ENCODE measurements around the gene DACT2.
"Not testable (repeated sequence)": the region's sequence is repeated elsewhere in the genome, so short reads cannot be mapped to it uniquely, and the experiment has no call there.

DACT2 gene

GRCh38 chr6:168314948-168315347 lies 4.6 kb downstream of the DACT2 start:
- H3K4me3 ChIP-seq (ENCODE audit: low read length): no peak overlapping the region
- H3K9me3 ChIP-seq (ENCODE audit: control insufficient read depth, low read depth, low read length): no peaks in the 10 kb centered on the region
- no peaks in the 10 kb centered on the region for H3K36me3 ChIP-seq (ENCODE audit: control insufficient read depth, low read depth, low read length)
- H3K27me3 ChIP-seq (ENCODE audit: control insufficient read depth, insufficient read depth, low read length): peaks cover 34% of the 10 kb centered on the region
- H3K4me1 ChIP-seq (ENCODE audit: control insufficient read depth, low read depth, low read length): peaks cover 23% of the 10 kb centered on the region
- H3K9ac ChIP-seq (ENCODE audit: low read length): no peak overlapping the region
- H3K27ac ChIP-seq (ENCODE audit: low read length): no peak overlapping the region

- H3K27me3 ChIP-seq (ENCODE audit: control insufficient read depth, insufficient read depth, low read length): peaks cover 25% of the 10 kb centered on the region
- peak overlapping the region; percentile 80 for H3K27ac ChIP-seq (ENCODE audit: low read length)
- no peaks in the 10 kb centered on the region for H3K9me3 ChIP-seq (ENCODE audit: control insufficient read depth, low read depth, low read length)
- H3K4me3 ChIP-seq (ENCODE audit: low read length): peak overlapping the region; percentile 21
- H3K4me1 ChIP-seq (ENCODE audit: control insufficient read depth, low read depth, low read length): peaks cover 23% of the 10 kb centered on the region
- no peaks in the 10 kb centered on the region for H3K36me3 ChIP-seq (ENCODE audit: control insufficient read depth, low read depth, low read length)
- peak overlapping the region; percentile 50 for H3K9ac ChIP-seq (ENCODE audit: low read length)
Observed at GRCh38 chr6:168314021-168314420, 5.6 kb downstream of the DACT2 start.

GRCh38 chr6:168313431-168314011 lies 6.1 kb downstream of the DACT2 start:
- H3K27ac ChIP-seq (ENCODE audit: low read length): peak overlapping the region; percentile 80
- peak overlapping the region; percentile 21 for H3K4me3 ChIP-seq (ENCODE audit: low read length)
- H3K27me3 ChIP-seq (ENCODE audit: control insufficient read depth, insufficient read depth, low read length): peaks cover 20% of the 10 kb centered on the region
- H3K9ac ChIP-seq (ENCODE audit: low read length): peak overlapping the region; percentile 50
- peaks cover 20% of the 10 kb centered on the region for H3K4me1 ChIP-seq (ENCODE audit: control insufficient read depth, low read depth, low read length)
- H3K9me3 ChIP-seq (ENCODE audit: control insufficient read depth, low read depth, low read length): no peaks in the 10 kb centered on the region
- no peaks in the 10 kb centered on the region for H3K36me3 ChIP-seq (ENCODE audit: control insufficient read depth, low read depth, low read length)

- peaks cover 12% of the 10 kb centered on the region for H3K27me3 ChIP-seq (ENCODE audit: control insufficient read depth, insufficient read depth, low read length)
- H3K27ac ChIP-seq (ENCODE audit: low read length); H3K4me3 ChIP-seq (ENCODE audit: low read length): not testable (repeated sequence)
Observed at GRCh38 chr6:168312125-168312507, 7.5 kb downstream of the DACT2 start.

GRCh38 chr6:168311410-168312124 lies 8.0 kb downstream of the DACT2 start:
- Histone ChIP-seq H3K36me3 (ENCODE audit: control insufficient read depth, low read depth, low read length) (no peaks in the 10 kb centered on the region), H3K9ac (ENCODE audit: low read length) (no peak overlapping the region), H3K9me3 (ENCODE audit: control insufficient read depth, low read depth, low read length) (no peaks in the 10 kb centered on the region), H3K27ac (ENCODE audit: low read length) (no peak overlapping the region), H3K4me3 (ENCODE audit: low read length) (no peak overlapping the region), H3K4me1 (ENCODE audit: control insufficient read depth, low read depth, low read length) (peaks cover 17% of the 10 kb centered on the region), H3K27me3 (ENCODE audit: control insufficient read depth, insufficient read depth, low read length) (peaks cover 12% of the 10 kb centered on the region)

More at GRCh38 chr6:168312125-168312507, 7.5 kb downstream of the DACT2 start:
- not testable (repeated sequence) for H3K36me3 ChIP-seq (ENCODE audit: control insufficient read depth, low read depth, low read length); H3K9ac ChIP-seq (ENCODE audit: low read length); H3K9me3 ChIP-seq (ENCODE audit: control insufficient read depth, low read depth, low read length)
- peaks cover 17% of the 10 kb centered on the region for H3K4me1 ChIP-seq (ENCODE audit: control insufficient read depth, low read depth, low read length)

GRCh38 chr6:168310945-168311344 lies 8.6 kb downstream of the DACT2 start:
- no peaks in the 10 kb centered on the region for H3K9me3 ChIP-seq (ENCODE audit: control insufficient read depth, low read depth, low read length)
- no peaks in the 10 kb centered on the region for H3K36me3 ChIP-seq (ENCODE audit: control insufficient read depth, low read depth, low read length)
- no peak overlapping the region for H3K4me3 ChIP-seq (ENCODE audit: low read length)
- H3K27me3 ChIP-seq (ENCODE audit: control insufficient read depth, insufficient read depth, low read length): peaks cover 12% of the 10 kb centered on the region
- no peak overlapping the region for H3K27ac ChIP-seq (ENCODE audit: low read length)
- H3K9ac ChIP-seq (ENCODE audit: low read length): no peak overlapping the region
- peaks cover 17% of the 10 kb centered on the region for H3K4me1 ChIP-seq (ENCODE audit: control insufficient read depth, low read depth, low read length)

- no peak overlapping the region for H3K4me3 ChIP-seq (ENCODE audit: low read length)
- no peaks in the 10 kb centered on the region for H3K9me3 ChIP-seq (ENCODE audit: control insufficient read depth, low read depth, low read length)
- no peaks in the 10 kb centered on the region for H3K36me3 ChIP-seq (ENCODE audit: control insufficient read depth, low read depth, low read length)
- H3K4me1 ChIP-seq (ENCODE audit: control insufficient read depth, low read depth, low read length): peaks cover 17% of the 10 kb centered on the region
- no peak overlapping the region for H3K9ac ChIP-seq (ENCODE audit: low read length)
- H3K27me3 ChIP-seq (ENCODE audit: control insufficient read depth, insufficient read depth, low read length): peaks cover 9% of the 10 kb centered on the region
- no peak overlapping the region for H3K27ac ChIP-seq (ENCODE audit: low read length)
Observed at GRCh38 chr6:168310403-168310802, 9.2 kb downstream of the DACT2 start.

- no peak overlapping the region for H3K4me3 ChIP-seq (ENCODE audit: low read length)
- H3K4me1 ChIP-seq (ENCODE audit: control insufficient read depth, low read depth, low read length): peaks cover 17% of the 10 kb centered on the region
- no peaks in the 10 kb centered on the region for H3K36me3 ChIP-seq (ENCODE audit: control insufficient read depth, low read depth, low read length)
- no peak overlapping the region for H3K9ac ChIP-seq (ENCODE audit: low read length)
- H3K9me3 ChIP-seq (ENCODE audit: control insufficient read depth, low read depth, low read length): no peaks in the 10 kb centered on the region
- peaks cover 9% of the 10 kb centered on the region for H3K27me3 ChIP-seq (ENCODE audit: control insufficient read depth, insufficient read depth, low read length)
- no peak overlapping the region for H3K27ac ChIP-seq (ENCODE audit: low read length)
Observed at GRCh38 chr6:168309997-168310396, 9.6 kb downstream of the DACT2 start.

- H3K9me3 ChIP-seq (ENCODE audit: control insufficient read depth, low read depth, low read length): no peaks in the 10 kb centered on the region
- H3K27ac ChIP-seq (ENCODE audit: low read length): no peak overlapping the region
Observed at GRCh38 chr6:168309183-168309582, 10.4 kb downstream of the DACT2 start.

GRCh38 chr6:168308390-168309144 lies 11.0 kb downstream of the DACT2 start:
- no peaks in the 10 kb centered on the region for H3K36me3 ChIP-seq (ENCODE audit: control insufficient read depth, low read depth, low read length)
- H3K27me3 ChIP-seq (ENCODE audit: control insufficient read depth, insufficient read depth, low read length): peaks cover 9% of the 10 kb centered on the region
- no peaks in the 10 kb centered on the region for H3K9me3 ChIP-seq (ENCODE audit: control insufficient read depth, low read depth, low read length)
- peaks cover 6% of the 10 kb centered on the region for H3K4me1 ChIP-seq (ENCODE audit: control insufficient read depth, low read depth, low read length)
- no peak overlapping the region for H3K4me3 ChIP-seq (ENCODE audit: low read length)
- no peak overlapping the region for H3K27ac ChIP-seq (ENCODE audit: low read length)
- no peak overlapping the region for H3K9ac ChIP-seq (ENCODE audit: low read length)

More at GRCh38 chr6:168309183-168309582, 10.4 kb downstream of the DACT2 start:
- H3K4me3 ChIP-seq (ENCODE audit: low read length): no peak overlapping the region
- no peaks in the 10 kb centered on the region for H3K36me3 ChIP-seq (ENCODE audit: control insufficient read depth, low read depth, low read length)
- peaks cover 7% of the 10 kb centered on the region for H3K27me3 ChIP-seq (ENCODE audit: control insufficient read depth, insufficient read depth, low read length)
- H3K4me1 ChIP-seq (ENCODE audit: control insufficient read depth, low read depth, low read length): peaks cover 12% of the 10 kb centered on the region
- H3K9ac ChIP-seq (ENCODE audit: low read length): no peak overlapping the region

GRCh38 chr6:168307695-168308021 lies 11.9 kb downstream of the DACT2 start:
- Histone ChIP-seq H3K9ac (ENCODE audit: low read length) (no peak overlapping the region), H3K27ac (ENCODE audit: low read length) (no peak overlapping the region), H3K9me3 (ENCODE audit: control insufficient read depth, low read depth, low read length) (no peaks in the 10 kb centered on the region), H3K27me3 (ENCODE audit: control insufficient read depth, insufficient read depth, low read length) (peaks cover 18% of the 10 kb centered on the region), H3K4me3 (ENCODE audit: low read length) (no peak overlapping the region), H3K4me1 (ENCODE audit: control insufficient read depth, low read depth, low read length) (peaks cover under 1% of the 10 kb centered on the region), H3K36me3 (ENCODE audit: control insufficient read depth, low read depth, low read length) (no peaks in the 10 kb centered on the region)

Measured in iPS-18a (cell line).